Measurements from ENCODE around the gene ATP7A. TPM values are rescaled to one million over a fixed set of nuclear protein-coding genes. Genes with fewer than 3 reads are reported as not detected.
"Not testable (repeated sequence)": the region's sequence is repeated elsewhere in the genome, so short reads cannot be mapped to it uniquely, and the experiment has no call there.

The ATP7A gene
- total RNA-seq: 11.2 and 11.5 TPM in 2 replicates

DNA sequence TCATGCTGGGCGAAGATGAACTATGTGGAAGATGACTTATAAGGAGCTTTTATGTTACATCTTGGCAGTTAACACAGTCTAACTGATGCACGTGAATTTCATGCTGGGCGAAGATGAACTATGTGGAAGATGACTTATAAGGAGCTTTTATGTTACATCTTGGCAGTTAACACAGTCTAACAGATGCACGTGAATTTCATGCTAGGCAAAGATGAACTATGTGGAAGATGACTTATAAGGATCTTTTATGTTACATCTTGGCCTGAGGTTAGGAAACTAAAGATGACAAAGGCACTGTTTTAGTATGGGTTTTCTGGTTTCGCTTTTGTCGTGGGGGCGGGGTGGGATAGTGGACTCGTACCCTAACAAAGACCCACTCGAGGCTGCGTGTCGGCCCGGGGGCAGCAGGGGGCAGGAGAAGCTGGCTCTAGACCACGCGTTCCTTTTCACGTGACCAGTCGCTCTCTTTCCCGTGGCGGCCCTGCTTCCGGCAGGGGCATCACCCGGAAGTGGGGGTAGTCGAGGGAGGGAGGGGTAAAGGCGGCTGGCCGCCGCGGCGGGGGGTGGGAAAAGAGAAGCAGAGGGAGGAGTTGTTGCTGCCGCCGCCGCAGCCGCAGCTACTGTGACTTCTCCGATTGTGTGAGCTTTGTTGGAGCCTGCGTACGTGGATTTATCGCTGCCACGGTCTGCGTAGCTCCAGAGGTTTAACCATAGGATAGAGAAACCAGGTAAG lies at the start of gene ATP7A:
Gene ATP7A (plus strand): TSS at position 586 of the 733 bp plus-strand sequence. CDS start 60,949 bp downstream, outside the sequence.
- peak; percentile 60 for DNase-seq (ENCODE audit: low read depth, low spot score)

DNA sequence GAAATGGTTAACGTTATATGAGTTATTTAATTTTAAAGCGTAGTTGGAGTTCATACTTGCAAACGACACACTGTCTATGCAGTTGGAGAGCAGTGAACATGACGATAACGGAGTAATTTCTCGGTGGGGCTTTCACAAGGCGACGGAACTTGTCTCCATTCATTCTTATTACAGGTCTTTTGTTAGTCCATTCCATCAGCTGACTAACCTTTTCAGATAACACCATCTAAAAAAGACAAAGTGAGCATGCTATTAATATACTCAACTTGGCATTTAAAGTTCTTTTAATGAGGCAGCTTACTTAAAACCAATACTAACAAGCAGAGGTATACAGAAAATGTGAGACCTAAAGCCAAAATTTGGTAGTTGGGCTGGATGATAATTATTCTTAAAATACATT lies 35.1 kb upstream of the ATP7A start:
- no peak for DNase-seq (ENCODE audit: low read depth, low spot score)

- not testable (repeated sequence) for DNase-seq (ENCODE audit: low read depth, low spot score)
These were observed 29.1 kb upstream of the ATP7A start for GRCh38 chrX:77881418-77881817.

- DNase-seq (ENCODE audit: low read depth, low spot score): no peak
These were observed 17.6 kb upstream of the ATP7A start for GRCh38 chrX:77892887-77893286.

DNA sequence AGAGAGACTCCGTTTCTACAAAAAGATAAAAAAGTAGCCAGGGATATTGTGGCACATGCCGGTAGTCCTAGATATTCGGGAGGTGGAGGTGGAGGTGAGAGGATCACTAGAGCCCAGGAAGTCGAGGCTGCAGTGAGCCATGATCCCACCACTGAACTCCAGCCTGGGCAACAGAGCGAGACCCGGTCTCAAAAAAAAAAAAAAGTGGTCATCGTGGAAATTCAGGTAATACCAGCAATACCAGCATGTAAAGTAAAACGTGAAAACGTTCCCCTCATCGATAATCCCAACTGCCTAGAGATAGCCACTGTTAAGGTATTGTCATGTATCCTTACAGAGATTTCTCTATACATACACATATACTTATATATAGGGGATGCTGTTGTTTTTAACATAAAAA lies 16.8 kb upstream of the ATP7A start:
- no peak for DNase-seq (ENCODE audit: low read depth, low spot score)

GRCh38 chrX:77894921-77895886 lies 15.3 kb upstream of the ATP7A start, which contains the start of gene MAGT1:
Gene MAGT1, minus strand, starts transcription at chrX:77895435. Its CDS starts 25 bp downstream, at chrX:77895410.
- peak; percentile 88 for DNase-seq (ENCODE audit: low read depth, low spot score)

DNA sequence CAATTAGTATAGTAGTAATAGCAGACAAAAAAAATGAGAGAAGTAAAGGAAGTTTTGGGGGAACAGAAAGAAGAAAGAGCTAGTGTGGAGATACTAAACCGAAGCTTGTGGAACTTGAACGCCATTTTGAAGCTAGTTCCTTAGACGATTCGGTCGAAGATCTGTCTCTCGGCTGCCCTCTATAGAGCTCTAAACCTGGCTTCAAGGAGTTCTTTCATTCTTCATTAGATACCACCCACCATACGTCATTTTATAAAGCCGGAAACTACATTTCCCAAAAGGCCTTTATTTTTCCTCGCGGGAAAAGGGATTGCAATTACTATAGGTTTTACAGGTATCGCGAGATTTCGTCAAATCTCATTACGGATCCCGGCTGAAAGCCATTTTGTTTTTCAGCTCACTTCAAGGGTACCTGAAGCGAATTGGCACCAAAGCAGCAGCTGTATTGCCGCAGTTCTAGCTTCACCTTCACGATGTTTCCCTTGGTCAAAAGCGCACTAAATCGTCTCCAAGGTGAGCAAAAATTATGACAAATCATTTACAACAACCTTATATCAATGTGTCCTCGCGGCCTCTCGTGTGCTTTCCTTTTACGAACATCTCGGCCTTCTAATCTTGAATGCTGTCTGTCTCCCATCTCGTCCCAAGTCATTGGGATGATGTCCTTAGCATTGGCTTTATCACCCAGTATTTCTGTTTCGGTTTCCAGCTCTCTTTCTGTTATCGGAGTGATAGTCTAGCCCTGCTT lies 11.2 kb upstream of the ATP7A start, which contains the start of gene COX7B:
Gene COX7B (plus strand): TSS at position 388 of the 748 bp plus-strand sequence. CDS start 86 bp downstream, at position 474.
- DNase-seq (ENCODE audit: low read depth, low spot score): peak; percentile 80

DNA sequence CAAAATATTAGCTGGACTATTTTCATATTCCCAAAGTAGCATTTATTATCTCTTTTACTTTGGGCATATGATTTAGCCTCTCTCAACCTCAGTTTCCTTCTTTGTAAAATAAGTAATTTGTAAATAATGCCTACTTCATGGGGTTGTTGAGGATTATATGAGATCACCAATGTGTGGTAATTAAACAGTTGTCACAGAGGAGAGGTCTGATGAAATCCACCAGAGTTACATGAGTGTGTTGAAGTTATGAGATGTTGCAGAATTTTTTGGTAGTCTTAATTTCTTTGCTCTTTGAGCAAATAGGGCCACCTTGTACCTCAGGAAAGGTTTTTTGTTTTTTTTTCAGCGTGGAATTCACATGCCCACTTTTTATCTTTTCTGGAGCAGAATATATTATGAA lies 9.8 kb upstream of the ATP7A start:
- no peak for DNase-seq (ENCODE audit: low read depth, low spot score)

DNA sequence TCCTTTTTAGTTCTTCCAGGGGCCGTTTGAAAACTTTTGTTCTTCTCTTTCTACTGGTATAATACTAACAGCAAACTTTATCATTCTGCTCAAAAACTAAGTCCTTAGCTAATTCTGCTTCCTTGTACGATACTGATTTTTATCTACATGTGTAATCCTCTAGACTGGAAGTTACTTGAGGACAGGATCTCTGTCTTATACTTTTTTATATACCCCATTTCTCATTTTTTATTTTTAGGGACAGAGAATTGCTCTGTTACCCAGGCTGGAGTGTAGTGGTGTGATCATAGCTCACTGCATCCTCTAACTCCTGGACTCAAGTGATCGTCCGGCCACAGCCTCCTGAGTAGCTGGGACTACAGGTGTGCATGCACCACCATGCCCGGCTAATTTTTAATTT lies 9.0 kb upstream of the ATP7A start:
- no peak for DNase-seq (ENCODE audit: low read depth, low spot score)

GRCh38 chrX:77917294-77917933 lies 6.9 kb downstream of the ATP7A start:
- DNase-seq (ENCODE audit: low read depth, low spot score): no peak

DNA sequence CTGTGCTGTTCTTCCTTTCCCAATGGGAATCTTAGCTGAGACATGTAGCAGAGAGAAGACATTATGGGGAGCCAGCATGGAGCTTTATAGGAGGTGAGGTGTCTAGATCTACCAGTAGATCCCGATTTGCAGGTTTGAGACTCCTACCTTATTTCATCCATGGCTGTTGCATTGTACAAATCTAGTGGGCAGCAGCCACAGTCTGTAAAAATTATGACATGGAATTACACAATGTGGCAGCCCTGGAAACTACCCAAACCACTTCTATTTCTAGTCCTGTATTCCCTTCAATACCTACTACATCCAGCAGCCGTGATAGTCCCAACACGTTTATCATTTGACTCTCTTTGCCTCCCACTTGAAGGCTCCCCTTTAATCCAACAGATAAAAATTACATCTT lies 8.1 kb downstream of the ATP7A start:
- DNase-seq (ENCODE audit: low read depth, low spot score): no peak

DNA sequence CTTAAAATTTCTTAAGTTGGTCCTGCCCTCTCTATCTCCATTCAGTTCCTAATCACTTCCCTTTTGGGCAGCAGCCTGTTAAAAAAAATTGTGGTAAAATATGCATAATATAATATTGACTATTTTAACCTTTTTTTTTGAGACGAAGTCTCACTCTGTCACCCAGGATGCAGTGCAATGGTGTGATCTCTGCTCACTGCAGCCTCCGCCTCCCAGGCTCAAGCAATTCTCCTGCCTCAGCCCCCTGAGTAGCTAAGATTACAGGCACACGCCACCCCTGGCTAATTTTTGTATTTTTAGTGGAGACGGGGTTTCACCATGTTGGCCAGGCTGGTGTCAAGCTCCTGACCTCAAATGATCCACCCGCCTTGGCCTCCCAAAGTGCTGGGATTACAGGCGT lies 8.9 kb downstream of the ATP7A start:
- not testable (repeated sequence) for DNase-seq (ENCODE audit: low read depth, low spot score)

DNA sequence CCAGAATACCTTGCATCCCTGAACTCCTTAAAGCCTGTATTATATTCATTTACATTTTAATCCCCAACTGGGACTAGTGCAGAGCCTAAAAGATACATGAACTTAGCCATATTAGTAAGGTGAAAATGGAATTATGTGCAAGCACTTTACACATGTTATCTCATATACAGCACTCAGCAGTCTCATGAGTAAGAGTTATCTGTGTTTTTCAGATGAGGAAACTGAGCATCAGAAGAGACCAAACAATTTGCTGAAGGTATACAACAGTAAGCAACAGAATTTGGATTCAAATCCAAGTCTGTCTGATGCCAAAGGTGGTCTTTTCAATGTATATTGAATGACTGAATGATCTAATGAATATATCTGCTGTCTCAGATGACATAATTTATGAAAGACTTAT lies 12.3 kb downstream of the ATP7A start:
- DNase-seq (ENCODE audit: low read depth, low spot score): no peak

DNA sequence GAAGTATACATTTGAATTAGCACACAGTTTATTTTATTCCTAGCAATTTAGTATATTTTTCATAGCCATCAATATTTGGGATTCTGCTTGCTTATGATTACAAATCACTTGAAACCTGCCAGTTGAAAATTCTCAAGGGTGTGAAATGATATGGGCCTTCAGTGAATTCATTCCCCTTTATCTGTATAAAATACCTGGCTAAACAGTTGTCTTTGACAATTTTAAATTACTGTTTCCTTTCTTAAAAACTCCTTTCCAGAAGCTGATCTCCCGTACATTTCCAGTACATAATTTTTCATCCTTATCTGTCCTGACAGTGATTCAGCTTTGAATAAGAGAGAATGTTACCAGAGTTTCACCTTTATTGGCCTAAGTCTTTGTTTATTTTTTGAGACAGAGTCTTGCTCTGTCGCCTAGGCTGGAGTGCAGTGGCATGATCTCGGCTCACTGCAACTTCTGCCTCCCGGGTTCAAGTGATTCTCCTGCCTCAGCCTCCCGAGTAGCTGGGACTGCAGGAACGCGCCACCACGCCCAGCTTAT lies 13.9 kb downstream of the ATP7A start:
- DNase-seq (ENCODE audit: low read depth, low spot score): no peak

GRCh38 chrX:77925764-77926163 lies 15.3 kb downstream of the ATP7A start:
- no peak for DNase-seq (ENCODE audit: low read depth, low spot score)

GRCh38 chrX:77930581-77930980 lies 20.1 kb downstream of the ATP7A start:
- DNase-seq (ENCODE audit: low read depth, low spot score): no peak

GRCh38 chrX:77935886-77936285 lies 25.4 kb downstream of the ATP7A start:
- no peak for DNase-seq (ENCODE audit: low read depth, low spot score)

GRCh38 chrX:77936299-77936698 lies 25.8 kb downstream of the ATP7A start:
- no peak for DNase-seq (ENCODE audit: low read depth, low spot score)

DNA sequence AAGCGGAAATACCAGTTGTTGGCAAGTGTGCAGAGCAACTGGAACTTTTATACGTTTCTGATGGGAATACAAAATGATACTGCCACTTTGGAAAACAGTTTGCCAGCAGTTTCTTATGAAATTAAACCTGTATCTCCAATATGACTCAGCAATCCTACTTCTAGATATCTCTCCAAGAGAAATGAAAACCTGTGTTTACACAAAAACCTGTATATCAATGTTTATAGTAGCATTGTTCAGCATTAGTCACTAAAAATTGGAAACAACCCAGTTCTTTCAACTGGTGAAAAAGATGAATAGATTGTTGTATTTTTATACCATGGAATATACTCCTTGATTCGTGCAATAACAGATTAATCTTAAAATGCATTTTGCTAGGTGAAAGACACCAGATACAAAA lies 26.8 kb downstream of the ATP7A start:
- no peak for DNase-seq (ENCODE audit: low read depth, low spot score)

GRCh38 chrX:77938083-77938680 lies 27.7 kb downstream of the ATP7A start:
- DNase-seq (ENCODE audit: low read depth, low spot score): no peak

Data from pulmonary artery endothelial cell (primary cell).